ENCODE measurements around the gene TEX19. TPM values are rescaled to one million over a fixed set of nuclear protein-coding genes. Genes with fewer than 3 reads are reported as not detected.

TEX19 gene
- total RNA-seq, 2 experiments from 2014 or later, result 0.15 TPM; not detected in 1

DNA sequence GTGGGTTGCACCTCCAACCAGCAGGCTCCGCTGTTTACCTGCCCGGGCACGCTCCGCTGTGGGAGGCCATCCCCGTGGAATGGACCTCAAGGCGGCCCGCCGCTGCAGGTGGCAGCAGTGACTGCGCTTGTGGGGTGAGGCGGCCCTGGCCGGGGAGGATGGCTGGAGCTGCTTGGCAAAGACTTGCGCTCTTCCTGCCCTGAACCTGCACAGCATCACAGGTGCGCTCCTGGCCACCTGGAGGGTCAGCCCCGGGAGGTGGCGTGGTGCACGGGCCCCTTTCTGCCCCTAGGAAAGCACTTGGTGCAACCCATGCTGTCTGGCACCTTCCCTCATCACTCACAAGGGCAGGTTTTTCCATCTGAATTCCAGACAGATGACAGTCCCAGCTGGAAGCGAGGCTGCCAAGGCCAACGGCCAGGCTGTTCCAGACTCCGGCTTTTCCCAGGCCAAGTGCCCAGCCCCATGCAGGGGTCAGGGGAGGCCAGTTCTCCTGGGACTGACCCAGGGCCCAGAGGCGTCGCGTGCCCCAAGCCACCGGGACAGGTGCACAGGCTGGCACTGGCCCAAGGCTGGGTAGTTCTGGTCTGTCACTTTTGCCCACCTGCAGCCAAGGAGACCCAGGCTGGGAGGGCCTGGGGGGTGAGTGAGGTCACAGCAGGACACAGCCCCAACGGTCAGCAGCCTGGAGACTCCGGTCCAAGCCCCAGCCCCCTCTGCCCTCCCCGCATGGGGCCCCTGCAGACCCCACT is 25.9 kb downstream of the TEX19 start:
- CTCF ChIA-PET, result no interaction called here
- H3K9me3 Mint-ChIP-seq (ENCODE audit: low read depth), result no peaks in the 10 kb centered on the region
- ATAC-seq (no peak), DNase-seq (no peak)
- peaks cover 8% of the 10 kb centered on the region for H3K27me3 Mint-ChIP-seq
- H3K4me1 Mint-ChIP-seq, result no peaks in the 10 kb centered on the region
- no peaks in the 10 kb centered on the region for H3K36me3 Mint-ChIP-seq
- no peak overlapping the region for H3K4me3 Mint-ChIP-seq
- no peak overlapping the region for H3K27ac Mint-ChIP-seq

DNA sequence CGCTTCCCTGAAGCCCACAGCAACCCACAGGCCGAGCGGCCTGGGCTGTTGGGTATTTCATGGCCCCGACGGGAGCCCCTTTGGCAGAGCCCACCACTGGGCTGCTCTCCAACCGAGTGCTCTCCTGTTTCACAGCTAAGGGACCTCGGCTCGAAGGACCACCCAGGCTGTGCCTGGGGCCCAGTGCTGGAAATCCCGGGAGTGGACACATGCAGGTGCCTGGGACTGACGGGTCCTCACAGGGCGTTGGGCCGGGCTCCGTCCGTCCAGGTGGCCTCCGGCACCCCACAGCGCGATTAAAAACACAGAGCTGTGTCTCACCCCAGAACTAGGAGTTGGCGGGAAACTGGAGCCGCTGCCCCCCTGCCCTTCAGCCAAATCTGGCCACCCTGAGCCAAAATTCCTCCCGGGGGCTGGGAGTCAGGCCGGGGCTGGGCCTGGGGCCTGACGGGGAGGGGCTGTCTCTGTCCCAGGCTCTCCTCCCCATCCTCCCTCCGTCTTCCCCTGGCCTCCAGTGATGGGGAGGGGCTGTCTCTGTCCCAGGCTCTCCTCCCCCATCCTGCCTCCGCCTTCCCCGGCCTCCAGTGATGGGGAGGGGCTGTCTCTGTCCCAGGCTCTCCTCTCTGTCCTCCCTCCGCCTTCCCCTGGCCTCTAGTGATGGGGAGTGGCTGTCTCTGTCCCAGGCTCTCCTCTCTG is 26.7 kb downstream of the TEX19 start:
- H3K27ac Mint-ChIP-seq, result no peak overlapping the region
- ATAC-seq, result no peak
- CTCF ChIA-PET, result no interaction called here
- peaks cover 6% of the 10 kb centered on the region for H3K27me3 Mint-ChIP-seq
- no peaks in the 10 kb centered on the region for H3K9me3 Mint-ChIP-seq (ENCODE audit: low read depth)
- no peak for DNase-seq
- H3K4me3 Mint-ChIP-seq, result no peak overlapping the region
- no peaks in the 10 kb centered on the region for H3K4me1 Mint-ChIP-seq
- no peaks in the 10 kb centered on the region for H3K36me3 Mint-ChIP-seq

DNA sequence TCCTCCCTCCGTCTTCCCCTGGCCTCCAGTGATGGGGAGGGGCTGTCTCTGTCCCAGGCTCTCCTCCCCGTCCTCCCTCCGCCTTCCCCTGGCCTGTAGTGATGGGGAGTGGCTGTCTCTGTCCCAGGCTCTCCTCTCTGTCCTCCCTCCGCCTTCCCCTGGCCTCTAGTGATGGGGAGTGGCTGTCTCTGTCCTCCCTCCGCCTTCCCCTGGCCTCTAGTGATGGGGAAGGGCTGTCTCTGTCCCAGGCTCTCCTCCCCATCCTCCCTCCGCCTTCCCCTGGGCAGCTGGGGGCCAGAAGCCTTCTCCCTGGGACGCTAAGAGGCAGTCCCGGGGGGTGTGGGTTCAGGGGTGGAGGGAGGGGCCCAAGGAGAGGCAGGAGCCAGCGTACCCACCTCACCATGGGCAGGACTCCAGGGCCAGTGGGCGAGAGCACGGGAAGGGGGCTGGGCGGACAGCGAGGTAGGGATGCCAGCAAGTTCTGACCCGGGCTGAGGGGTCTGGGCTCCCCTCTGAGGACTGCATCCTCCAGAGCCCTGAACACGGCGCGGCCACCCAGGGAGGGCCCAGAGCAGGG is 27.3 kb downstream of the TEX19 start:
- Mint-ChIP-seq H3K9me3 (ENCODE audit: low read depth) (no peaks in the 10 kb centered on the region), H3K27me3 (peaks cover under 1% of the 10 kb centered on the region), H3K4me1 (no peaks in the 10 kb centered on the region), H3K27ac (no peak overlapping the region), H3K36me3 (no peaks in the 10 kb centered on the region), H3K4me3 (no peak overlapping the region)
- no peak for DNase-seq
- ATAC-seq, result no peak
- CTCF ChIA-PET, result no interaction called here

DNA sequence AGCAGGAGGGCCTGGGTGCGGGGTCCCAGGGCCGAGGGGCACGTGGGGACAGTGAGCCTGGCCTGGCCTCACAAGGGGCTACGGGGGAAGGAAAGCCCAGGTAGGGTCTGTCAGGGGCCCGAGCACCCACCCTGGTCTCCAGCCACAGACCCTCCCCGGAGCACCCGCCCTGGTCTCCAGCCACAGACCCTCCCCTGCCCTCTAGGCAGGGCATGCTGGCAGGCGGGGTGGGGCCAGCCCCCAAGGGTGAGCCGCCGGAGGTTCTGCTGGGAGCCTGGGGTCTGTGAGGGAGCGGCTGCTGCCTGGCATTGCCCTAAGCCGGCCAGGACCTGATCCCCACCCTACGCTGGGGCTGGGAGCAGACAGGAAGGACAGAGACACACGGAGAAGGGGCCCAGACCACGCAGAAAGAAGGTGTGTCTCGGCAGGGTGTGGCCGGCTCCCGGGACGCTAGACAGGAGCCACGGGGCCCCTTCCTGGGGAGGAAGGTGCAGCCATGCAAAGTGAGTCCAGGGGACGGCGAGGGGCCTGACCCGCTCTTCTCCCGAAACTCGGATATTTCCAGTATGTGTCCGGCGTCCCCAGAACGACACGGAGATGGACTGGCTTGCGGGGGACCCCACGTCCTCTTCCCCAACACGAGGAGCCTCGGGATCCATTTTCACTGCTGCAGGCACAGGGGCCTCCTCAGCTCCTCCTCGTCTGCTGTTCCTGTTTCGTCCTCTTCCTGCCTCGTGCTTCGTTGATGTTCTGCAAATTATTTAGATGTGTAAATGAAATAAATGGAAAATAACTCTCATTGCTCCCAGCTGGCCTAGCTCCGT is 28.0 kb downstream of the TEX19 start:
- H3K36me3 Mint-ChIP-seq, result no peaks in the 10 kb centered on the region
- CTCF ChIA-PET, result no interaction called here
- ATAC-seq, result no peak
- no peaks in the 10 kb centered on the region for H3K27me3 Mint-ChIP-seq
- no peaks in the 10 kb centered on the region for H3K4me1 Mint-ChIP-seq
- H3K9me3 Mint-ChIP-seq (ENCODE audit: low read depth), result no peaks in the 10 kb centered on the region
- H3K4me3 Mint-ChIP-seq, result no peak overlapping the region
- DNase-seq, result no peak
- H3K27ac Mint-ChIP-seq, result no peak overlapping the region

DNA sequence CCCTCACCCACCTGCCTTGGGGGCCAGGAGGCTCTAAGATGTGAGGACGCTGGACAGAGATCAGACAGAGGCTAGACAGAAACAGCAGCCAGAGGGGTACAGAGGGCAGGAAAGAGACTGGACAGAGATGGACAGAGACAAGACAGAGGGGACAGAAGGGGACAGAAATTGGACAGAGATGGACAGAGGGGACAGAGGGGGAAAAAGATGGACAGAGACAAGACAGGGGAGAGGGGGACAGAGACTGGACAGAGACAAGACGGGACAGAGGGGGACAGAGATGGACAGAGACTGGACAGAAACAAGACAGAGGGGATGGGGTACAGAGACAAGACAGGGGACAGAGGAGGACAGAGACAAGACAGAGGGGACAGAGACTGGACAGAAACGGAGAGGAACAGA is 28.7 kb downstream of the TEX19 start:
- ATAC-seq (no peak), DNase-seq (no peak)
- no peaks in the 10 kb centered on the region for H3K9me3 Mint-ChIP-seq (ENCODE audit: low read depth)
- no peaks in the 10 kb centered on the region for H3K27me3 Mint-ChIP-seq
- no peak overlapping the region for H3K4me3 Mint-ChIP-seq
- CTCF ChIA-PET, result no interaction called here
- no peaks in the 10 kb centered on the region for H3K36me3 Mint-ChIP-seq
- H3K27ac Mint-ChIP-seq, result no peak overlapping the region
- no peaks in the 10 kb centered on the region for H3K4me1 Mint-ChIP-seq

DNA sequence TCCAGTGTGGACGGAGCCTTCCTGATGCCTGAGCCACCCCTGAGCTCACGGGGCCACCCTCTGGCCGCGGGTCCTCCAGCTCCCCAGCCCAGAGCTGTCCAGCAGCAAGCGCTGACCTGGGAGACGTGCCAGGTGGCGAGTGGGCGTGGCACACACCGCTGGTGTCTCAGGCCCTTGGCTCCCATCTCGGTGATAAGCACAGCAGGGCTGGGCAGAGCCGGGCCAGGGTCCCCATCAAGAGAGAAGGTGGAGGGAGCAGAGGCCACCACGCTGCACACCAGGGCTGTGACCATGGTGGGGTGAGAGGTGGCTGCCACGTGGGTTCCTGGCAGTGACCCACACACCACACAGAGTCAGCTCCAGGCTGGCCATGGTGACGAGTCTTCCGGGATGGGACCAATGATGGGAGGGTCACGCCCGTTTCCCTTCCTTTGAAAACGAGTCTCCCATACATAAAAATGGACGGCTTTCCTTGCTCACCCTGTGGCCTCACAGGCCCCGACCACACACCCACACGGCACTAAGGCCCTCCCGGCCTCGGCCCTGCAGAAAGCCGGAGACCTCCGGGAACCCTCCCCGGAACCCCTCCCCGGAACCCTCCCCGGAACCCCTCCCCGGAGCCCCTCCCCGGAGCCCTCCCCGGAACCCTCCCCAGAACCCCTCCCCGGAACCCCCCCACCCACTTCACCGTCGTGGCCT is 29.3 kb downstream of the TEX19 start:
- ATAC-seq (no peak), DNase-seq (no peak)
- Mint-ChIP-seq H3K27me3 (no peaks in the 10 kb centered on the region), H3K9me3 (ENCODE audit: low read depth) (no peaks in the 10 kb centered on the region), H3K27ac (no peak overlapping the region), H3K4me3 (no peak overlapping the region), H3K4me1 (no peaks in the 10 kb centered on the region), H3K36me3 (no peaks in the 10 kb centered on the region)
- CTCF ChIA-PET, result no interaction called here

DNA sequence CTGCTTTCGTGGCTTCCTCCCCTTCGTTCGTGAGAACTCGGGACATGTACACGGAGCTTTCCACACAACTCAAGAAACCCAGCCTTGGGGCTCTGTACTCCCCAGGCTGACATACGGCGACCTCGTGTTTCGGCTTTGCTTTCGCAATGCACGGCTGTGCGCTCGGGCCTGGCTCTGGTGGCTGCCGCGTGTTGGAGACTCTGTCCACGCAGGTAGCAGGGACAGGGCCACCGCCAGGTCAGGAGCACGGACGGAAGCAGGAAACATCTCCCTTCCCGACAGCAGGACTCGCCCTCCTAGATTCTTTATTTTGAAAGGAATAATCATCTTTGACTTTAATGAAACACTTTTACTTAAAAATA is 29.9 kb downstream of the TEX19 start:
- H3K9me3 Mint-ChIP-seq (ENCODE audit: low read depth), result no peaks in the 10 kb centered on the region
- no peak overlapping the region for H3K4me3 Mint-ChIP-seq
- H3K4me1 Mint-ChIP-seq, result no peaks in the 10 kb centered on the region
- CTCF ChIA-PET, result no interaction called here
- no peaks in the 10 kb centered on the region for H3K36me3 Mint-ChIP-seq
- ATAC-seq (no peak), DNase-seq (no peak)
- no peaks in the 10 kb centered on the region for H3K27me3 Mint-ChIP-seq
- H3K27ac Mint-ChIP-seq, result no peak overlapping the region

DNA sequence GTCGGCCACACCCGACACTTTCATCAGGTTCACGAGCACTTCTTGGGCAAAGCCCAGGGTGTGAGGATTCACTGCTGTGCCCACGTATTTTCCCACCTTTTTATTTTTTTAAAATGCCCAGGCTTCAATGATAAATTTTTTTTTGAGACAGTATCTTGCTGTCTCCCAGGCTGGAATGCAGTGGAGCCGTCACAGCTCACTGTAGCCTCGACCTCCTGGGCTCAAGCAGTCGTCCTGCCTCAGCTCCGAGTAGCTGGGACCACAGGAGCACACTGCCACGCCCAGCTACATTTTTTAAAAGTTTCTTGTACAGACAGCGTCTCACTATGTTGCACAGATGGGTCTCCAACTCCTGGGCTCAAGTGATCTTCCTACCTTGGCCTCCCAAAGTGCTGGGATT is 30.3 kb downstream of the TEX19 start:
- no peak for DNase-seq
- no peaks in the 10 kb centered on the region for H3K36me3 Mint-ChIP-seq
- H3K27ac Mint-ChIP-seq, result no peak overlapping the region
- no peaks in the 10 kb centered on the region for H3K4me1 Mint-ChIP-seq
- no peak overlapping the region for H3K4me3 Mint-ChIP-seq
- H3K27me3 Mint-ChIP-seq, result no peaks in the 10 kb centered on the region
- CTCF ChIA-PET, result no interaction called here
- ATAC-seq, result no peak
- no peaks in the 10 kb centered on the region for H3K9me3 Mint-ChIP-seq (ENCODE audit: low read depth)

DNA sequence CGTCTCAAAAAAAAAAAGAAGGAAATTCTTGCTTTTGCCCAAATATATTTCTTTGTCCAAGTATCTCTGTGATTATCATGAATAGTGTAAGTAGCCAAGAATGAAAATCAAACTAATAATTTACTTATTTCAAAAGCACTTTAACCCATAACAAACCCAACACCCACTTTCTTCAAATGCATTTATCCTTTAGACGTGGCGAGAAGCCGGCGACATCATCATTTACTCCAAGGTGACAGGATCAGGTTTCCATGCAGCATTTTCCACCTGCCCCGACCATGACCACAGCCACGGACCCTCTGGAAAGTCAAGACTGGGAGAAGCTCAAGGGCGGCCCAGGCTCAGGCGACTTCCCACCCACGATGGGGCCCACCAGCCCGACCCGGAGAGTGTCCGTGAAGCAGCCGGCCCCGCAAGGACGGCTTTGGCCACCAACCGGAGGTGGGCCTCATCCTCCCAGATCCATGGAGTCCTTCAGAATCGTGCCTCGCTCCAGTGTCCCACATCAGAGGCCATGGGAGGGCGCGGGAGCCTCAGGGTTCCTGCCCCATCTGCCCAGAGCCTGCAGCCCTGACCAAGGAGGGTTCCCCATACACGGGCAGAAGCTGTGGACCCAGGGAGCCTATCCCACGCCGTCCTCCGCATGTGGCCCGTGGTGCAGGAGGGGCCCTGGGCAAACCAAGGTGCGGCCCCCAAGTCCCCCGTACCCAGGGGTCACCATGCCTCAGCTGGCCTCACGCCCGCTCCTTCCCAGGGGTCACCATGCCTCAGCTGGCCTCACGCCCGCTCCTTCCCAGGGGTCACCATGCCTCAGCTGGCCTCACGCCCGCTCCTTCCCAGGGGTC is 31.2 kb downstream of the TEX19 start:
- no peak overlapping the region for H3K27ac Mint-ChIP-seq
- no peaks in the 10 kb centered on the region for H3K4me1 Mint-ChIP-seq
- CTCF ChIA-PET, result no interaction called here

DNA sequence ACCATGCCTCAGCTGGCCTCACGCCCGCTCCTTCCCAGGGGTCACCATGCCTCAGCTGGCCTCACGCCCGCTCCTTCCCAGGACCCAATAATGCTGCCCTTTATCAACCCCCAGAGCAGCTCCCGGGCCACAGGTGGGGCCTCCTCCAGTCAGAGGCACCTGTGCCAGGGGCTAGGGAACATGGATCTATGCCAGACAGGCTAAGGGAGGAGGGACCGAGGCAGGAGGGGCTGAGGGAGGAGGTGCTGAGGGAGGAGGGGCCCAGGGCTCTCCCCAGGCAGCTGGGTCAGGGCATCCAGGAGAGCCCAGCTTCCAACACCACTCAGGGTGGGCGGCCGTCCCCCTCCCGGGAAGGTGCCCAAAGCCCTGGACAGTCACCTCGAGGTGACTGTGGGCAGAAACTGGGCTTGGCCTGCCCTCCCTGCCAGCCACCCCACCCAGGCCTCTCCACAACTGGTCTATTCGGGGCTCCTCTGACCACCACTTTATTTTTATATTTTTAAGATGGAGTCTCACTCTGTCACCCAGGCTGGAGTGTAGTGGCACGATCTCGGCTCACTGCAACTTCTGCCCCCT is 31.9 kb downstream of the TEX19 start:
- CTCF ChIA-PET, result no interaction called here
- ATAC-seq (no peak), DNase-seq (no peak)
- H3K27me3 Mint-ChIP-seq, result no peaks in the 10 kb centered on the region
- no peaks in the 10 kb centered on the region for H3K4me1 Mint-ChIP-seq
- no peaks in the 10 kb centered on the region for H3K36me3 Mint-ChIP-seq
- H3K4me3 Mint-ChIP-seq, result no peak overlapping the region
- H3K9me3 Mint-ChIP-seq (ENCODE audit: low read depth), result no peaks in the 10 kb centered on the region
- no peak overlapping the region for H3K27ac Mint-ChIP-seq

More for the DNA sequence above, 31.2 kb downstream of the TEX19 start:
- ATAC-seq, result no peak
- Mint-ChIP-seq H3K36me3 (no peaks in the 10 kb centered on the region), H3K4me3 (no peak overlapping the region), H3K27me3 (no peaks in the 10 kb centered on the region), H3K9me3 (ENCODE audit: low read depth) (no peaks in the 10 kb centered on the region)
- no peak for DNase-seq

DNA sequence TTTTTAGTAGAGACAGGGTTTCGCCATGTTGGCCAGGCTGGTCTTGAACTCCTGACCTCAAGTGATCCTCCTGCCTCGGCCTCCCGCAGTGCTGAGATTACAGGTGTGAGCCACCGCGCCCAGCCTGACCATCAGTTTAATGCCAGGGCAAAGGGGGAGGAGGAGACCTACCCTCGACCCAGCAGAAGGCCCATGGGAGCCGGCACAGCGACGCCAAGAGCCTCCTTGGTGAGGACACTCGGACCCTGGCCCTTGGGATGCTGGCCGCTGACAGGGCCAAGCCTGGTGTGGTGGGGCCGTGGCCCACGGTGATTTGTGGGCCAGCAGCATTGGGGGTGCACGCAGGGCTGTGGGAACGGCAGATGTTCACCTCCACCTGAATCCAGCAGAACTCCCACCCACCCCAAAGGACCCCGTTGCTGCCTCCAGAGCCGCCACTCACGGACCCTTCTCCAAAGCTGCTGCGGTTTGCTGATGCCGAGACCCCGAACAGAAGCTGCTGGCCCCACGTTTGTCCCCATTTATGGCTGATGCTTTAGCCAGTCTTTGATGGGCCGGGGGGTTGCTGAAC is 32.5 kb downstream of the TEX19 start:
- CTCF ChIA-PET, result no interaction called here
- Mint-ChIP-seq H3K36me3 (no peaks in the 10 kb centered on the region), H3K27ac (no peak overlapping the region), H3K4me1 (no peaks in the 10 kb centered on the region), H3K9me3 (ENCODE audit: low read depth) (no peaks in the 10 kb centered on the region), H3K4me3 (no peak overlapping the region), H3K27me3 (no peaks in the 10 kb centered on the region)
- no peak for DNase-seq
- no peak for ATAC-seq

DNA sequence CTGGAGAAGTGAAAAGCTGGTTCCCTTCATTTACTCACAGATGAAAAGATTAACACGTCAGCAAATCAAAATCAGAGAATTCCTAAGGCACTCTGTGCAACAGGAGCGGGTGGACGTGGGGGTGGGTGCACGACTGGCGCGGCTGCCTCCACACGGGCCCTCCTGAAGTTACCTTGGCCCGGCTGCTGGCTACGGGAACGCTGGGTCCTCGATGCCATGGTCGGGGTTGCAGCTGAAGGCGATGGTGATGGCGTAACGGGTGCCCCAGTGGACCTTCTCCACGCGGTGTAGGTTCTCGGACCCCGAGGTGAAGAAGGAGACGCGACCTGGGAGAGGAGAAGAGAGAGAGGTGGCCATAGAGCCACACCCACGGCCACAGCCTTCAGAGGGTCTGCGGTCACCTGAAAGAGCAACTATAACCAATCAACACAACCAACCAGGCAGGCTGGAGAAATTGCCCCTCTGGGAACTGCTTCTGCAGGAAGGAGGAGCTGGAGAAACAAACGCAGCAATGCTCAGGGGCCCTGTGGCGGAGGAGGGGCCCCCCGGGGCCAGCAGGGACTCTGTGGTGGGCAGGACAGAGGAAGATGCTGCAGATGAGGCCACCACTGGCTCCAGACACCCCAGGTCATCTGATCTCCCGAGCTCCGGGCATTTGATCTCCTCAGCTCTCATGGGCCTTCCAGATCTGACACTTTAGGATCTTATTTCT is 33.3 kb downstream of the TEX19 start:
- H3K27me3 Mint-ChIP-seq, result no peaks in the 10 kb centered on the region
- H3K9me3 Mint-ChIP-seq (ENCODE audit: low read depth), result no peaks in the 10 kb centered on the region
- H3K36me3 Mint-ChIP-seq, result no peaks in the 10 kb centered on the region
- DNase-seq (no peak), ATAC-seq (no peak)
- CTCF ChIA-PET, result no interaction called here
- no peak overlapping the region for H3K27ac Mint-ChIP-seq
- H3K4me3 Mint-ChIP-seq, result no peak overlapping the region
- H3K4me1 Mint-ChIP-seq, result no peaks in the 10 kb centered on the region
